Measurements from ENCODE around the gene MSLN. TPM values are rescaled to one million over a fixed set of nuclear protein-coding genes. Genes with fewer than 3 reads are reported as not detected.

Gene MSLN
- total RNA-seq, 4 donors from 2014 or later = 0.44 to 0.82 TPM; not detected in 2

- TF ChIP-seq, protein P1, sequence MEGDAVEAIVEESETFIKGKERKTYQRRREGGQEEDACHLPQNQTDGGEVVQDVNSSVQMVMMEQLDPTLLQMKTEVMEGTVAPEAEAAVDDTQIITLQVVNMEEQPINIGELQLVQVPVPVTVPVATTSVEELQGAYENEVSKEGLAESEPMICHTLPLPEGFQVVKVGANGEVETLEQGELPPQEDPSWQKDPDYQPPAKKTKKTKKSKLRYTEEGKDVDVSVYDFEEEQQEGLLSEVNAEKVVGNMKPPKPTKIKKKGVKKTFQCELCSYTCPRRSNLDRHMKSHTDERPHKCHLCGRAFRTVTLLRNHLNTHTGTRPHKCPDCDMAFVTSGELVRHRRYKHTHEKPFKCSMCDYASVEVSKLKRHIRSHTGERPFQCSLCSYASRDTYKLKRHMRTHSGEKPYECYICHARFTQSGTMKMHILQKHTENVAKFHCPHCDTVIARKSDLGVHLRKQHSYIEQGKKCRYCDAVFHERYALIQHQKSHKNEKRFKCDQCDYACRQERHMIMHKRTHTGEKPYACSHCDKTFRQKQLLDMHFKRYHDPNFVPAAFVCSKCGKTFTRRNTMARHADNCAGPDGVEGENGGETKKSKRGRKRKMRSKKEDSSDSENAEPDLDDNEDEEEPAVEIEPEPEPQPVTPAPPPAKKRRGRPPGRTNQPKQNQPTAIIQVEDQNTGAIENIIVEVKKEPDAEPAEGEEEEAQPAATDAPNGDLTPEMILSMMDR (IDR thresholded peaks at IDR 0.05; ENCODE audit: low read depth) = no peak
Measured at GRCh38 chr16:817001-817906, 56.7 kb downstream of the MSLN start.

GRCh38 chr16:818132-818531 lies 57.6 kb downstream of the MSLN start:
- TF ChIP-seq, protein P1 (IDR thresholded peaks at IDR 0.05; ENCODE audit: low read depth) = no peak

Small RNAs within 50 kb of the gene (small RNA-seq; reads per million reads assigned to genes)
- gene MIR662 = not detected

Other genes starting within 250 kb of the MSLN start
- gene CAPN15, start 233.0 kb upstream of the MSLN start, total RNA-seq = 10 to 100 TPM in 3 of 4 donors, 1 to 10 TPM in 1; 7.6 to 30.0 (median 13.3) TPM
- gene PRR35, start 200.3 kb upstream of the MSLN start, total RNA-seq = not detected
- 1 to 10 TPM in 2 of 4 donors, under 1 TPM in 1, not detected in 1; 0.85 to 3.8 (median 2.0) TPM for gene NHLRC4, start 193.7 kb upstream of the MSLN start, total RNA-seq
- 10 to 100 TPM in 3 of 4 donors, 1 to 10 TPM in 1; 9.5 to 42.0 (median 16.4) TPM for gene PIGQ, start 190.8 kb upstream of the MSLN start, total RNA-seq
- gene RAB40C, start 170.7 kb upstream of the MSLN start, total RNA-seq = 10 to 100 TPM in 2 of 4 donors, 1 to 10 TPM in 2; 7.7 to 32.2 (median 12.3) TPM
- 1 to 10 TPM in 1 of 4 donors, not detected in 3; 1.5 TPM for gene WFIKKN1, start 129.7 kb upstream of the MSLN start, total RNA-seq
- 100 to 1,000 TPM in 3 of 4 donors, 10 to 100 TPM in 1; 72.2 to 199 (median 117) TPM for gene METTL26, start 124.4 kb upstream of the MSLN start, total RNA-seq
- gene MCRIP2, start 118.9 kb upstream of the MSLN start, total RNA-seq = 10 to 100 TPM; 19.2 to 60.7 (median 39.7) TPM
- gene WDR90, start 111.4 kb upstream of the MSLN start, total RNA-seq = 10 to 100 TPM in 1 of 4 donors, 1 to 10 TPM in 3; 6.7 to 30.1 (median 8.4) TPM
- 10 to 100 TPM; 26.2 to 75.4 (median 37.8) TPM for gene RHOT2, start 92.6 kb upstream of the MSLN start, total RNA-seq
- 1 to 10 TPM in 2 of 4 donors, under 1 TPM in 1, not detected in 1; 0.66 to 1.7 (median 1.3) TPM for gene RHBDL1, start 85.1 kb upstream of the MSLN start, total RNA-seq
- gene STUB1, start 80.3 kb upstream of the MSLN start, total RNA-seq = 100 to 1,000 TPM; 107 to 244 (median 140) TPM
- gene JMJD8, start 76.4 kb upstream of the MSLN start, total RNA-seq = 10 to 100 TPM; 27.4 to 67.8 (median 49.3) TPM
- gene WDR24, start 70.3 kb upstream of the MSLN start, total RNA-seq = 10 to 100 TPM in 1 of 4 donors, 1 to 10 TPM in 3; 4.4 to 12.1 (median 6.4) TPM
- gene FBXL16, start 54.9 kb upstream of the MSLN start, total RNA-seq = not detected
- gene METRN, start 45.6 kb upstream of the MSLN start, total RNA-seq = 10 to 100 TPM; 13.3 to 29.5 (median 26.0) TPM
- 10 to 100 TPM; 12.6 to 55.6 (median 23.7) TPM for gene ANTKMT, start 39.6 kb upstream of the MSLN start, total RNA-seq
- gene CCDC78, start 34.3 kb upstream of the MSLN start, total RNA-seq = 1 to 10 TPM in 2 of 4 donors, under 1 TPM in 1, not detected in 1; 0.44 to 2.5 (median 1.5) TPM
- 1 to 10 TPM; 1.1 to 5.6 (median 2.6) TPM for gene HAGHL, start 33.6 kb upstream of the MSLN start, total RNA-seq
- gene CIAO3, start 19.7 kb upstream of the MSLN start, total RNA-seq = 10 to 100 TPM; 17.6 to 39.0 (median 22.5) TPM
- gene RPUSD1, start 27.6 kb downstream of the MSLN start, total RNA-seq = 10 to 100 TPM in 3 of 4 donors, 1 to 10 TPM in 1; 9.9 to 13.0 (median 11.7) TPM
- gene CHTF18, start 27.9 kb downstream of the MSLN start, total RNA-seq = 10 to 100 TPM in 1 of 4 donors, 1 to 10 TPM in 3; 4.4 to 16.0 (median 8.9) TPM
- gene GNG13, start 40.0 kb downstream of the MSLN start, total RNA-seq = not detected
- gene LMF1, start 210.2 kb downstream of the MSLN start, total RNA-seq = 10 to 100 TPM; 16.0 to 30.3 (median 24.2) TPM
- 1 to 10 TPM in 1 of 4 donors, not detected in 3; 1.0 TPM for gene SOX8, start 221.0 kb downstream of the MSLN start, total RNA-seq